ENCODE measurements around the gene AOPEP.

- TF ChIP-seq, protein P1, sequence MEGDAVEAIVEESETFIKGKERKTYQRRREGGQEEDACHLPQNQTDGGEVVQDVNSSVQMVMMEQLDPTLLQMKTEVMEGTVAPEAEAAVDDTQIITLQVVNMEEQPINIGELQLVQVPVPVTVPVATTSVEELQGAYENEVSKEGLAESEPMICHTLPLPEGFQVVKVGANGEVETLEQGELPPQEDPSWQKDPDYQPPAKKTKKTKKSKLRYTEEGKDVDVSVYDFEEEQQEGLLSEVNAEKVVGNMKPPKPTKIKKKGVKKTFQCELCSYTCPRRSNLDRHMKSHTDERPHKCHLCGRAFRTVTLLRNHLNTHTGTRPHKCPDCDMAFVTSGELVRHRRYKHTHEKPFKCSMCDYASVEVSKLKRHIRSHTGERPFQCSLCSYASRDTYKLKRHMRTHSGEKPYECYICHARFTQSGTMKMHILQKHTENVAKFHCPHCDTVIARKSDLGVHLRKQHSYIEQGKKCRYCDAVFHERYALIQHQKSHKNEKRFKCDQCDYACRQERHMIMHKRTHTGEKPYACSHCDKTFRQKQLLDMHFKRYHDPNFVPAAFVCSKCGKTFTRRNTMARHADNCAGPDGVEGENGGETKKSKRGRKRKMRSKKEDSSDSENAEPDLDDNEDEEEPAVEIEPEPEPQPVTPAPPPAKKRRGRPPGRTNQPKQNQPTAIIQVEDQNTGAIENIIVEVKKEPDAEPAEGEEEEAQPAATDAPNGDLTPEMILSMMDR (IDR thresholded peaks at IDR 0.05; ENCODE audit: low read length) = no peak
- no peak for TF ChIP-seq EZH2 (optimal IDR thresholded peaks at IDR 0.05; ENCODE audit: low read depth, low read length)
These were observed 36.2 kb upstream of the AOPEP start for GRCh38 chr9:94690344-94690743.

Data from MM.1S (cell line).